GM19351 (cell line): ENCODE measurements around the gene PROCA1.

Experiments used
- ATAC-seq: cut with Tn5 transposase; IDR thresholded peaks from one replicate; pipeline ENCODE4 v1.9.1; 2021; ENCODE audit warnings: mild to moderate bottlenecking, moderate library complexity; ENCODE audit not compliant: unreplicated experiment

Gene PROCA1

DNA sequence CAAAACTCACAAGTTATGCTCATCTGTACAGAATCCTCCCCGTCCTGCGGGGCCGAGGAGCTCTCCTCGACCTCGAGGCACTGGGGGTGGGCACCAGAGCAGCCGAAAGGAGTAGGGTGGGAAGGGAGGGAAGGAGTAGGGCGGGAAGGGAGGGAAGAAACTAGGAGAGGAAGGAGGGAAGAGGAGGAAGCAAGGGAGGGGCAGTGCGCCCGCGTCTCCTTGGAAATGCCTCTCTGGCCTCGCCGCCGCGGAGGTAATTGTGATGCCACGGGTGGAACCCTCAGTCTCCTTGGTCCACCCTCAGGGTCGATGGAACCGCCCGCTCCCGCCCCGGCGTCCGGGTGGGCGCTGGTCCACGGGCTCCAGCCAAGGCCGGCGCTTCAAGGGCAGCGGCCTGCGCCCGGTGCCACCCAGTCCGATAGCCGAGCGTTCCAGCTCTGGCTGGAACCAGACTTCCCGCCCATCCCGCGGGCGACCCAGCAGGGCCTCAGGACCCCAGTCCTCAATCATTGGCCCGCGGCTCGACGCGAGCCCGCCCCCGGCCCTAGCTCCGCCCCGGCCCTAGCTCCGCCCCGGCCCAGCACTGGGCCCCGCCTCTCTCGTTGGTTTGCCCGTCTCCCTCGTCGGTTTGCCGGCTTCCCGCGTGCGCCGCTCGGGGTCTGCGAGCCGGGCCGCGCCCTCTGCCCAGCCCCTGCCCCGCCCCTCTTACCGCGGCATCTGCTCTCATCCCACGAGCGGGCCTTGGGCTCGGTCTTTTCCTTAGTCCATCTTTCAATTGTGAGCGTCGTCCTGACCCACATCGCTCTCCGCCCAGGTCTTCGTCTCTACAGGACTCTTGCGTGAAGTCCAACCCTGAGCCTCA lies 596 bp downstream of the PROCA1 start:
- ATAC-seq: peak; percentile 80

DNA sequence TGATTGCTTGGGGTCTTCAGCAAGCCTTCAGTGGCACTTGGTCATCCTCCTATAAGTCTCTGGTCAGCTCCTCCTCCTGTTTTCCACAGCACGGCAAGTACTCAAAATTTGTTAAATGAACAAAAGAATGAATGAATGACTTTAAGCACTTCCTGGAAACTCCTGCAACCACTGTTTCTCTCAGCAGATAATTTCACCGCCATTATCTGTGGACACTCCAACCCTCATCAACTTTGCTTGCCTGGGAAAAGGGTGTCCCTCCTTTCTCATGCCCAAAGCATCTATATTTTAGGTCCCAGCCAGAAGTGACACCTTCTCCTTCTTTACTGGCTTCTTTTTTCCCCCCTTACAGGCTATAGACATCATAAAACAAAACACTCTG lies 4.4 kb downstream of the PROCA1 start:
- ATAC-seq: no peak

DNA sequence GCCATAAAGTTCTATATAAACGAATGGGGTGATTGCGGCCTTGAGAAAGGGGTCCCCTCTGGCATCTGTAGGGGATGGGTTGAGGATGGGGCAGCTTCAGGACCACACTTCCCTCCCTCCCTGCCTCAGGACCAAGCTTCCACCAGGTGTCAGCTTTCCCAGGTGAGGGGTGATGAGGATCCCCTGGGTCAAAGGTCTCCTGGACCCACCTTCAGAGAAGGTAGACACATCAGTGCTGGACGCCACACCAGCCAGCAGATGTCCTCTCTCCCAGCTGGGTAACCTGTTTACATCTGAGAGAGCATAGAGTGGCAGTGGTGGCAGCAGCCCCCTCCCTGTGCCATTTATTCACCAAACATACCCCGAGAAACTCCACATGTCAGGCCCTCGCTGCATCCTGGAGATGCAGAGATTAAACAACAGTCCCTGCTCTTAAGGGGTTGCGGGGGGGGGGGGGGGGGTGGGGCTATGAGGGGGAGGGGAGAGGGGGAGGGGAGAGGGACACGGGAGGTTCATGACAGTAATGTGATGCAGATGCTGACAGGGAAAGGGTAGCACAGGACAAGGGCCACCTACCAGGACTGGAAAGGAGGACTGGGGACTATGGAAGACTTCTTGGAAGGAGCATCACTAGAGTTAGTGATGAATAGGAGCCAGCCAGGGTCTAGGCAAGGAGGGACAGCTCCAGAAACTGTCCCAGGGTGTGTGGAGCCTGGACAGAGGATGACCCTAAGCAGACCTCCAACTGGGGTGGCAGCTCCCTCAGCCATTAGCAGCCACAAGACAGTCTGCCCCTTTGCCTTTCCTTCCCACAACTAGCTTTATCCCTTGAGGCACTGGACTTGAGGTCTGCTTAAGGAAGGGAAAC lies 5.0 kb downstream of the PROCA1 start:
- ATAC-seq: no peak

DNA sequence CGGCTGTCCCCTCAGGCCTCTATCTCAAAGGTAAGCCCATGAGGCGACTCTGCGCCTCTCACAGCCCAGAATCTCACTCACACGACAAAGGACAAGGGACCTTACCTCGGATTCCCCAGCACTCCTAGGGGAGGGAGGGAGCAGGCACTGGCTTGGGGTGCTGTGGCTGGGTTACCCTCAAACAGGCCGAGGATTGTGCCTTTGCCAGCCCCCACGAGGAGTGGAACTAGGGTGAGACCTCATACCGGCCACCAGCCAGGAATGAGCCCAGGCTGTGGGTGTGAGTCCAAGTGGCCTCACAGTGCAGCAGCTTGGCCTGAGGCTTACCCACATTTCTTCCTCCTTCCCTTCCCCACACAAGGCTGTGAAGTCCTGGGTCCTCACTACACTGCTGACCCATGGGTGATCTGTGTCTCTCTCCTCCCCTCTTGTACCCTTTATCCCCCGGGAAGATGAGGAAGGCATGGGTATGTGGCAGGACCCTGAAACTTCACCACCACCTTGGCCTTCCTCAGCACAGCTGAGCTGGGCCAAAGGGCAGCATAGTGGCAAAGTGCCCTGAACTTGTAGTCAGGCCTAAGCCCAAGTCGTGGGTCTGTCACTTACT lies 5.9 kb downstream of the PROCA1 start:
- no peak for ATAC-seq

DNA sequence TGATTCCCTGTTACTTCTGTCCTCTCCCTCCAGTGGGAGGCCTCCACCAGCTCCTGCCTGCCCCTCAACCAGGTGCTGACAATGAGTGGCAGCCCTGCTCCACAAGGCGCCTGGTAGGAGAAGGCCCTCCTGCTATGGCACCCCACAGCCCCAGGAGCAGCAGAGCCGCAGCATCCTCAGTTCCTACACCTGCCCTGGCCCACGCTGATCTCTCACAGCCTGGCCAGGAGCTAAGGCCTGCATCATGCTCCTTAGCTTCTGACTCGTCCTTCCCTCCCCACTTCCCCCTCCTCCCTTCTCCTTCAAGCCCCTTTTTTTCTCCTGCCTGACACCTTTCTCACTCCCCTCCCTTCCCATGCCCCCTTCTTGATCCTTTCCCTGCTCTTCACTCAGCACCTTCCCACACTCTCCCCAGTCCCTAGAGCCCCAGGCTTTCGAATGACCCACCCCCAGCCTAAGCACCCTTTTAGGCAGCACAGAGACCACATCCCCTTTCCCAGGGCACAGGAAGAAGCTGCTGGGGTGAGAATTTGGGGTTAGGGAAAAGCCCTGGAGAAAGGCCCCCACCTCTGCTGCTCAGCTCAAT lies 6.5 kb downstream of the PROCA1 start:
- ATAC-seq: no peak

DNA sequence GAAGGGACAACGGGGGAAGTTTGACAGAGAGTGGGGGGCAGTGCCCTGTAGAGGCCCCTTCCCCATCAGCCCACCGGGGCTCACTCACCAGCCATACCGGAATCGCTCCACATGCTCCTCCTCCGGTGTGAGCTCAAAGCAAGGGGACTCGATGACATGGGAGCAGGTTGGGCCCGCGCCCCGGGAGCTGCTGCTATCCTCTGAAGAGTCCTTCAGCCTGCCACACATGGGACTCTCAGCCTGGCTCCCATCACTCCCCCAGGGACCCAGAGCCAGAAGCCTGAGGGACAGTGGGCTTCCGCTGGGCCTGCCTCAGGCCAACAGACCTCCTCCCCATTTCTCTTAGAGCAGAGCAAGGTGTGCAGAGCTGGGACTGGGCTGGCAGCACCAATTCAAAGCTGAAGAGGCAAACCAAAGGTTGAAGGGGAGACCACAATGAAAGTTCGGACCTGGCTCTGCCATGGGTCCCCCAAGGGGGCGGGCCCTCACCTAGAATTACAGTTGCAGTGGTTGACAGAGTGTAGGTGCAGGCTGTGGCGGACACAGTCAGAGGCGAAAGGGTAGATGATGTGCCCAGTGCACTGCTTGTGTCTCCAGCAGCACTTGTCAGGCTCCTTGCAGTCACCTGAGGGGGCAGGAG lies 7.3 kb downstream of the PROCA1 start:
- no peak for ATAC-seq

DNA sequence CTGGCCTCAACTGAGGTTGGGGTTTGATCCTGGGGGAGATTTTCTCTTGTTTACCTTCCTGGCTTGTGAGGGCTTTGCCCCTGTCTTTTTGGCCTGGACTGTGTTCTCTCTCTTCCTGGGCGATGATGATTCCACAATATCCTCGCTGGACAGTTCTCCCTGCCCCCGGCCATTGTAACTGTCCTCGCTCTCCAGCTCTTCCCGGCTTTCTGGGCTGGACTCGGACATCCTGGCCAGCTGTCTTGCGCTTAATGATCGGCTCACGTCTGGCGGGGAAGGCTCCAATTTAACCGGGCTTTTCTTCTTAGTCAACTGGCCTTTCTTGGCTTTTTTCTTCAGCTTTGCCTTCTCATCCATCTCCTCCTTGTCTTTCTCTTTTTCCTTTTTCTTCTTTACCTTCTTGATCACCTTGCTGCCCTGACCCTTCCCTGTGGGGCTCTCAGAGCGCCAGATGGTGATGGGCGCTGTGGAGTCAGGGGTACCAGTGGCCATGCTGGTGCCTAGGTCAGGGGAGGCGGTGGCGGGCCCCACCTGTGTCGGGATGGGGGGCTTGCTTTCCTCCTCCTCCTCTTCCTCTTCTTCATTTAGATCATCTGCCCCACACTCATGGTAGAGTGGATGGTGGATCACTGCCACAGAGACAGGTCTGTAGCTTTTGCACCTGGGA lies 8.0 kb downstream of the PROCA1 start:
- no peak for ATAC-seq

DNA sequence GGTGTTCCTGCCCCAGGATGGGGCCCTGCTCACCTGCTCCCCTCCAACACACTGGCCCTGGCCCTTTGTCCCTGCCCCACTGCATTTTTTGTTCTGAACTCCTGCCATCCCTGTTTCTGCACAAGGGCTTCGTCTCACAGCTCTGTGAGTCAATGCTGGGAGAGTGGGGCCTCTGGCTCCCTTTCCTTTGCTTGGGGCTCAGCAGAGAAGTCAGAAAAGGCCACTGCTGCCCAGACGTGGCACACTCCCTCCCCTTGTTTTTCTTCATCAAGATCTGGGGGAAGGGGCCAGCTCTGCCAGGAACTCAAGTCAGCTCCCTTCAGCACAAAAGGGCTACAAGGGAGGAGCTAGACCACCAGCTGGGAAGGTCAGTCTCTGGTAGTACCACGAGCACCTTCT lies 8.9 kb downstream of the PROCA1 start:
- ATAC-seq: no peak

DNA sequence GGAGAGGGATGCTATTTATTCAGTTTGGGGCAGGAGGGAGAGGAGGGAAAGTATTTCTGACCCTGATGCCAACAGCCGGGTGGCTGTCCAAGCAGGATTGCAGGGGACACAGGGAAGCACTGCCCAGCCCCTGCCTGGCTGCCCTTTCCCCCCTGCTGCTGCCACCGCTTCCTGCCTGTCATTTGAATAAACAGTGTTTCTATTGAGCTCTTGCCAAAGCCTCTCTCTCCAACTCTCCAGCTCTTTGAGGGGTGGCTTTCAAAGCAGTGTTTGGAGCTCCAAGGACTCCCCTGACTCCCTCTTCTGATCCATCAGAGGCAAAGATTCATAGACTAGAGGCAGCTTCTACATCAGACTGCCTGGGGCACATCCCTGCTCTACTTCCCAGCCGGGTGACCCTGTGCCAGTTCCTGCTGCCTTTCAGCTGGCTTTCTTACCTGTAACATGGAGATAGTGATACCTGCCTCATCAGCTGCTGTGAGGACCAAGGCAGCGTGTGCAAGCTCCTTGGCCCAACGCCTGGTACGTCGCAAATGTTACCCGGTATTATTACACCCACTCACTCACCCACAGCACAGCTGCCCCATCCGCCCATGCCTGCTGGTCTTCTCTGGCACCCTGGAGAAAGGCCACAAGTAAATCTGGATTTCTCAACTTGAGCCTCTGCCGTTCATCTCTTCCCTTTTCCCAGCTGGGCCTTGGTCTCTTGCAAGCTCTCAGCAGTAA lies 9.5 kb downstream of the PROCA1 start:
- no peak for ATAC-seq

DNA sequence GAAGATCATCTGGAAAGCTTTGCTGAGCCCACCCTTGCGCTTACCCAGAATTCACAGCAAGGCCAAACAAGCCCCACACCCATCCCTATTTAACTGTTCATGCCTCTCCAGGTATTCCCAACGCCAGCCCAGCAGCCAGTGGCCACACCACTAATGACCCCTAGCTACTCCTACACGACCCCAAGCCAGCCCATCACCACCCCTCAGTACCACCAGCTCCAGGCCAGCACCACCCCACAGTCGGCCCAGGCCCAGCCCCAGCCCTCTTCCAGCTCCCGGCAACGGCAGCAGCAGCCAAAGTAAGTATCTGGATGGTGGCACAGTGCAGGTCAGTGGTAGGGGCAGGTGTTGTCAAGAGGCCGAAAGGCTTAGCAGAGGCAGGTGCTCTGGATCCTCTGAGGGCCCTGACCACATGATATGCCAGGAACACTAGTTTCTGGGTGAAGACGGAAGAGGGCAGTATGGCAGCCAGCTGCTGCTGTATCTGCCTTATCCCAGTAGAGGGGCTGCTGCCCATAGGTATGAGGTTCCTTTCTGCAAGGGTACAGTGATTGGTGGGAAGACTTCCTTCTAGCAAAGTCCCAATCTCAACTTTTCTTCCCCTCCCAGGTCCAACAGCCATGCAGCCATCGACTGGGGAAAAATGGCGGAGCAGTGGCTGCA lies 10.7 kb downstream of the PROCA1 start:
- no peak for ATAC-seq

DNA sequence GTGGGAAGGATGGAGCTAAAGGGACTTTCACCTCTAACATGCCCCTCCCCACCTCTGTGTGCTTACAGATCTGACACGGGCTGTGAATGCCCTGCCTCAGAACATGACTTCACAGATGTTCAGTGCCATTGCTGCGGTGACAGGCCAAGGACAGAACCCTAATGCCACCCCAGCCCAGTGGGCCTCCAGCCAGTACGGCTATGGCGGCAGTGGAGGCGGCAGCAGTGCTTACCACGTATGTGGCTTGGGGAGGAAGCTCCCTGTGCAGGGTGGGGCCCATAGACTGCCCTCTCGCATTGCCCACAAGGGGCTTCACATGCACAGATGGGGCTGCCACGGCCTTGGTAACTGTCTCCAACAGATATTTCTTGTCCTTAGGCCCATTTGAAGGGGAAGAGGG lies 11.4 kb downstream of the PROCA1 start:
- no peak for ATAC-seq

DNA sequence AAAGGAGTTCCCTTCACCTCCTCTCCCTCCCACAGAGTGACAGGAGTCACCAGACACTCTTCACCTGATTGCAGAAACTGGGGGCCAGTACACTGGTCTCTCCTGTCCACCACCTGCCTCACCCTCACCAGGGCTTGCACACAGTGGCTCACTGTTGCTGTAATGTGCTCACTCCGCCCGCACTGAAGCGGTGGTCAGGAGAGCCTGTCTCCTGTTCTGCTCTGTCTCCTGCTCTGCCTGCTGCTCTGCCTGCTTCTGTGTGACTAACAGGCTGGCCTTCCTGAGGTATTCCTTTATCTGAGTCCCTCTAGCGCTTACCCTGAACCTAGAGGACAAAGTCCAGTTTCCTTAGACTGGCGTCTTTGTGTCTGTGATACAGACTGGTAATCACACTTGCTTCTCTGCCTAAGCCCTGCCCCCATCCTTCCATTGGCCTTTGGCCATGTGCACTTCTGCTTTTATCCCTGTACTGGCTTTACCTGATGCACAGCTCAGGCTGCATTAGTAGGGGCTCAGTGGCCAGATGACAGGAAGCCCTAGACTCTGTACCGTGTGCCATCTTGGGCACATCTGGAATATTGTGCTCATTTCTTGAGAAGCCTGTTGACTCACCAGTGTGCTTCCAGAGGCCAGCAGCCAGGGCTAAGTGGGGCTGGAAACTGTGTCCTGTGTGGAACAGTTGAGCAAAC lies 13.3 kb downstream of the PROCA1 start:
- no peak for ATAC-seq

DNA sequence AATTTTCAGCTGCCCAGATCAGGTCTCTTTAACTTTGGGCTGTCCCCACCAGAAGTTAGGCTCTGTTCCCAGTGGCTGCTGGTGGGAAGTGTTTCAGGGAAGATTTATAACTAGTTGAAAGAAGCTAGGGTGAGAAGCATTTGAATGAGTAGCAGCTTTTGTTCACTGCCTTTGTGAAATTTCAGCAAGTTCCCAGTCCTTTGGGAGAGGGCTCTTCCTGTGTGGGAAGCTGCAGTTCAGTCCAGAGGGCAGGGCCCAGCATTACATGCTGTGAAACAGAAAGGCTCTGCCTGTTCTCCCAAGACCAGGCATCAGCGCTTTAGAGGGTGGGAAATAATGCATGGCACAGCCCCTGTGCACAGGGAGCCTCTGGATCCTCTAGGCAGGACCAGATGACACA lies 17.8 kb downstream of the PROCA1 start:
- ATAC-seq: no peak

DNA sequence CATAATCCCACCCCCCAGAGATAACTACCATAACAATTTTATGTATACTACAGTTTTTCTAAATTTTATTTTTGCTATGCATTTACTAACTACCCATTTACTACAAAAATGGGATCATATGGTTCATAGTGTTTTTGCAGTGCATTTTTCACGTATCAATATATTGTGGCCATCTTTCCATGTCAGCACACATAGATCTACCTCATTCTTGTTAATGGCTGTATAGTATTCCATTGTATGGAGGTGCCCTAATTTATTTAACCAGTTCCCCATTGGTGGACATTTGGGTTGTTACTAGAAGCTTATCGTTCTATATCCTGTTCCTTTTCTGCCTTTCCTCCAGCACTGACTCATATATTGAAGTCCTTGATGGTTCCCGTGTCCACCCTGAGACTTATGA lies 22.7 kb downstream of the PROCA1 start:
- no peak for ATAC-seq

DNA sequence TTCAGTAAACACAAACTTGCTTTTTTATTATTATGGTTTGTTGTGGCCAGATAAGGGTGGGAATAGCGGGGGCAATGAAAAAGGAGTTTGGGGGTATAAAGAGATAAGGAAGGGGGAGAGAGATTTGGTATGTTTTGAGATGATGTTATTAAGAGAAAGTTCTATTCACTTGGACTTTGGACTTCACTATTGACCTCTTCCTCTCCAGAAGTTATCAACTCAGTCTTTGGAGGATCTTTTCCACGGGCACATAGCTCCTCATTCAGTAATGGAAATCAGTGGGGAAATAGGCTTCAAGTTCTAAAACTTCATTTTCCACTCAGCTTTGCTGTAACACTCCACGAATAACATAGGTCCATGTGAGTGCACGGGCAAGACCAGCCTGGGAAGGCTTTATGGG lies 23.2 kb downstream of the PROCA1 start:
- no peak for ATAC-seq

DNA sequence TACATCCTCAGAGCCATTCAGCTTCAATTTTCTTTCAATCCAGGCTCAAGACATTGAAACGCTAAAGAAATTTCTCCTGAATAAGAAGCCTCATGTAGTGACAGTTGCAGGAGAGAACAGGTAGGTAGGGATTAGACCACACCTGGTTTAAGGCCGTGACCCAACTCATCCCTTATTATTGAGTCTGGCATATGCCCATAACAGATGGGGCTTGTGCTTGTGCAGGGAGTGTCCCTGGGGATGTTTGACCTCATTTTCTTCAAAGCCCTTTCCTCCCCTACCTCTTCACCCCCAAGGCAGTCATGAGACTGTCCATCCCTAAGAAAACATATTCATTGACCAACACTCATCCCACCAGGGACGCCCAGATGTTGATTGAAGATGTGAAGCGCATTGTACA lies 25.4 kb downstream of the PROCA1 start:
- ATAC-seq: no peak

DNA sequence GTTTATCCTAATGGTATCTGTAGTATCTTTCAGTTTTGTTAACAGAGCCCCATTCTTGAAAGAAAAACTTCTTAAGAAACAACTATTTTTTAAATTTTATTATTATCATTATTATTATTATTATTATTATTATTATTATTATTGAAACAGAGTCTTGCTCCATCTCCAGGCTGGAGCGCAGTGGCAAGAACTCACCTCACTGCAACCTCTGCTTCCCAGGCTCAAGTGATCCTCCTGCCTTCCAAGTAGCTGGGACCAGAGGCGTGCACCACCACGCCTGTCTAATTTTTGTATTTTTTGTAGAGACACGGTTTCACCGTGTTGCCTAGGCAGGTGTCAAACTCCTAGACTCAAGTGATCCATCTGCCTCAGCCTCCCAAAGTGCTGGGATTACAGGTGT lies 26.3 kb downstream of the PROCA1 start:
- ATAC-seq: no peak

DNA sequence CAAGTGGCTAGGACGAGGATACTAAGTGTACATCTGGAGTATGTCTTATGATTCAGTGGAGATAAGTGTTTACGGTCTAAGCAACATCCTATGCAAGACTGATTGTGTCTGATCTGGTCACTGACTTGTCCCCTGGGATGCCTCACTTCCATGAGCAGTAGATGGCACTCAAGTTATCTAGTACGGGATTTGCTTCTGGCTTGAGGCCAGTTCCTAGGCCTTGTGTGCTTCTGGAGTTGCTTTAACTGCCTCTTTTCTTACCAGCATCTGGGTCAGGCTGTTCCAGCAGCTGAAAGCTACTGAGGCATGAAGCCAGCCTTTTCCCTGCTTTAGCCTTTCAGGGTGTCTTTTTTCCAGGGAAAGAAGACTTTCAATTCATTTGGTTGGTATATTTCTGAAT lies 26.7 kb downstream of the PROCA1 start:
- ATAC-seq: no peak

DNA sequence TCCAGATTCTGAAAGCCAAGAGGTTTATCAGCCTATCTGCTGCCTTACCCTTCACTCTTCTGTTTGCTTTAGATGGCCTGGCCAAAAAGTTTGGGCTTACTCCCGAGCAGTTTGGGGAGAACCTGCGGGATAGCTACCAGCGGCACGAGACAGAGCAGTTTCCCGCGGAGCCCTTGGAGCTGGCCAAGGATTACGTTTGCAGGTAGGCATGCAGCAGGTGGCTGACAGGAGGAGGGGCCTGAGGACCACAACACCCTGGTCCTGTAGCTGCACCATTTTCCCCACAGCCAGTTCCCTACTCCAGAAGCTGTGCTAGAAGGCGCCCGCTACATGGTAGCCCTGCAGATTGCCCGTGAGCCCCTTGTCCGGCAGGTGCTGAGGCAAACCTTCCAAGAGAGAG lies 29.0 kb downstream of the PROCA1 start:
- ATAC-seq: no peak
